ENCODE results near the gene PSAT1.

Gene PSAT1

GRCh38 chr9:78294290-78295176, 2.4 kb upstream of the PSAT1 start:
- DNase-seq: no peak

GRCh38 chr9:78295177-78295575, 1.7 kb upstream of the PSAT1 start:
- no peak for DNase-seq

- DNase-seq: no peak
These were observed 1.2 kb upstream of the PSAT1 start for GRCh38 chr9:78295731-78296130.

GRCh38 chr9:78296201-78296892, 578 bp upstream of the PSAT1 start:
- DNase-seq: no peak

GRCh38 chr9:78297672-78297961, 692 bp downstream of the PSAT1 start:
- no peak for DNase-seq

DNA sequence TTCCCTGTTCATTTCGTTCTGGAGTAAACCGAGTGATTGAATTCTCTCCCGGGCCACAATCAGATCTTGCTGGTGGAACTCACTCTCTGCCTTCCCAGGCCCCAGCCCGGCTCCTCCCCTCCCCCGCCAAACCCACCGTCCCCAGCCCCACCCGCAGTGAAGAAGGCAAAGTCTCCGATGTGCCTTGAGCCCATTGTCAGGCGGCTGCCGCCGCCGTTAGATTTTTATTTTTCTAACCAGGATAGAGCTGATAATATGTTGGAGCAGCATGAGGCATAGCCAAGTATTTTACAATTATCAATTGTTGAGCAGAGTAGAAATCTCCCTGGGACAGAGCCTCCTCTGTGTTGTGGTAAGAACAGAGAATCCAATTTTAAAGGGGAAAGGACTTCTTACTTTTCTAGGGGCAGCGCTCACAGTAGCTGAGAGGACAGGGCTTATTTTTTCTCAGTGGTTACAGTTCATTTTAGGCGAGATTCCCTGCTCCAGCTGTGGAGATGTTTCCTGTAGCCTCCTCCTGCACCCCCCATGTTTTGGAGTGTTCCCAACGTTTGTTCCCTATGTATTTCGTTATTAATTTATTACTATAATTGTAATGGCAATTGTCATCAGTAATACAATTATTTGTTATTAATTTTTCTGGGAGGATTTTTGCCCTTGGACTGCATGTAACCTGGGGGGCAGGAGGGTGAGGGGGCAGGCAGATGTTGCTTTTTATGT, 1.3 kb downstream of the PSAT1 start:
- DNase-seq: no peak

DNA sequence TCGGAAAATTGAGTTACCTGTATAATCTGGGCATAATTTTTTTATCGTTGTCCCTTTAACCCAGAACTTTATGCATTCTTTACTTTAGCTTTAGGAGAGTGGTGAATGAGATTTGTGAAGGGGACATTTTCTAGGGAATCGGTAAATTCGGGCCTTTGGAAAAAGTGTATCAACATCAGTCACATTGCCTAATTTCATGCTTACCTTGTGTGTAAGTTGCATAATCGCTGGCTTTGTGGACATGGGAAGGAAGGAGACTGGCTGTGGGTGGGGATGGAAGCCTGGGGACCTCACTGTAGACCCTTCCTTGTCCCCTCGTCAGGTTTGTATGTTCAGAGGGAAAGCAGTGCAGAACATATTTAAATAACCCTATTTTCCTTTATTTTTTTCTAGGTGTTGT, 3.3 kb downstream of the PSAT1 start:
- DNase-seq: no peak

GRCh38 chr9:78301466-78301865, 4.5 kb downstream of the PSAT1 start:
- no peak for DNase-seq

DNA sequence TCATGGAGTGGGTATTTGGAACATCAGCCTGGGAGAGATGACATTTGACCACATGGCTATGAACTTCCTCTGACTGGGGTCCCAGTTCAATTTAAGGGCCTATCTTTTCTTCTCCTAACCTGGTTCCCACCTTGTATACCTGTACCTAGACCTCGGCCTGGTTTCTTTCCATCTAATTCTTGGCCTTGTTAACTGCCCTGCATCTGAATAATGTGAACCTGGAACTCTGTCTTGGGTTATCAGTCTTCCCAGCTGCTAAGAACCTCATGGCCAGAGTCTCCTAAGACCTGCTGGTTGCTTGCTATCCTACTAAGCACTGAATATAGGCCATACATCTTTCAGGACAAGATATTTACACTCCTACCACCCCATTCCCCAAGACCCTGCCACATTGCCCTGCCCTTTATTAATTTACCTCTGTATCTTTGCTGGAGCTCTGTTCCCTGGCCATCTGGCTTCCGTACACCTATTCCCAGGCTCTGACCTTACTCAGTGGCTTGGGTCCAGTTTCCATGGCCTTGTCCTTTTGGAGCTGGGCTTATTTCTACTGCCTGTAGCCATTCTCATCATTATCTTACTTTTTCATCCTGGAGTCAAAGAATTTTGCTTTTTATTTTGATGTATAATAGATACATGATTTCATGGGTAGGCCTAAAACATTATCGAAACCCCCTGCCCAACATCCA, 6.6 kb downstream of the PSAT1 start:
- no peak for DNase-seq

GRCh38 chr9:78304357-78304756, 7.4 kb downstream of the PSAT1 start:
- DNase-seq: no peak

DNA sequence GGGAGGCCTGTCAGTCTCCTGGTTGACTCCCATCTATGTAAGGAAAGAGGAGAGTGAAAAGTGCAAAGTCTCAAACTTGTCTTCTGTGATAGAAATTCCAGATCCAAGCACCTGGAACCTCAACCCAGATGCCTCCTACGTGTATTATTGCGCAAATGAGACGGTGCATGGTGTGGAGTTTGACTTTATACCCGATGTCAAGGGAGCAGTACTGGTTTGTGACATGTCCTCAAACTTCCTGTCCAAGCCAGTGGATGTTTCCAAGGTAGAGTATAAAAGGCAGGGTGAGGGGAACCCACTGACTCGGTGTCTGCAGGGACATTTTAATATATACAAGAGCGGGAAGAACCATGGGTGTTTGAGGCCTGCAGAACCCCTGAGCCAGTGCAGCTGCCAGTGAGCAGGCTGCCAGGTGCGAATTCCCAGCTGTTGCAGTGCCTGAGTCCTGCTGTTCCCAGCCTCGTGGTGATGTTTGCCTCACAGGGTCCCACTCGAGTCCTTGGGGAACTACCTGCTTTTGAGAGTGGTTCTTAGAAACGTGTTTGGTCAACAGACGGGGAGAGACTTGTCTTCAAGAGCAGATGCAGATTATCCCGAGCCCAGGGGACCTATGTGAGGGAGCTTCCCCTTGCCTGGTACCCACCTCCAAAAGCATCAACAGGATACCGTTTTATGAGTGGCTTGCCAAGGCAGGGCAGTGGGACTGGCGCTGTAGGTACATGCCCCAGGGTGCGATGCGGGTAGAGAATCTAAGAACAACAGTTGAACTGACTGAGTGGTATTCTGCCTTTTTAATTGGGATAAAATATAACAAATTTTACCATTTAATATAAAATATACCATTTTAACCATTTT, 9.5 kb downstream of the PSAT1 start:
- no peak for DNase-seq

GRCh38 chr9:78307360-78307759, 10.4 kb downstream of the PSAT1 start:
- no peak for DNase-seq

DNA sequence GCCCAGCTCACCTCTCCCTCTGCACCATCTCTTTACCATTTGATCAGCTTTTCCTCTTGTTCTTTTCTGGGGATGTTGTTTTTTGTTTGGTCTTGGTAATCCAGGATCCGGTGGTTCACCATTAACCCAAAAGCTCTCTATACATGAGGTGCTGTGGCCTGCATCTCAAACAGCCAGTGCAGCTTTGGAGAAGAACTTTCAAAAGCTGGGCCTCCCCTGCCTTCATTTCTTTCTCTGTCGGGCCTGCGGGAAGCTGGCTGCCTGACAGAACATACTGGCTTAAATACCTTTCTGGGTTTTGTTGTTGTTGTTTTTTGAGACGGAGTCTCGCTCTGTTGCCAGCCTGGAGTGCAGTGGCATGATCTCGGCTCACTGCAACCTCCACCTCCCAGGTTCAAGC, 12.1 kb downstream of the PSAT1 start:
- DNase-seq: no peak

GRCh38 chr9:78311075-78311474, 14.2 kb downstream of the PSAT1 start:
- no peak for DNase-seq

- DNase-seq: no peak
These were observed 15.1 kb downstream of the PSAT1 start for GRCh38 chr9:78311886-78312524.

DNA sequence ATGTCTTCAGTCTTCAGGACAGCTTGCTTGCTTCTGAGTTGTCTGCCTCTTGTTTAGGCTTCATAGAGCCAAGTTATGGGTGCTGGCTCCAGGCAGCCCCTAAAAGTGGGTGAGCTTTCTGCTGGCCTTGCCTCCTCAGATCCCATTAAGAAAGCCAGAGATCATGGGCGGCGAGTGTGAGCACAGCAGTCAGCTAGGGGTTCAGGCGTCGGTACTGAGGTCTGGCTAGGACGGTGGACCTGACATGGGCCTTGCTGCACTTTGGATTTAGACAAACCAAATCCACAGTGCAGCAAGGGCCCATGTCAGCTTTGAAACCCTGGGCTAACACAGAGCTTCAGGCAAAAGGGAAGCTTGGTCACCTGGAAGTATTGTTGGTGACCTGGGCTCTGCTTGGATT, 17.6 kb downstream of the PSAT1 start:
- DNase-seq: no peak

DNA sequence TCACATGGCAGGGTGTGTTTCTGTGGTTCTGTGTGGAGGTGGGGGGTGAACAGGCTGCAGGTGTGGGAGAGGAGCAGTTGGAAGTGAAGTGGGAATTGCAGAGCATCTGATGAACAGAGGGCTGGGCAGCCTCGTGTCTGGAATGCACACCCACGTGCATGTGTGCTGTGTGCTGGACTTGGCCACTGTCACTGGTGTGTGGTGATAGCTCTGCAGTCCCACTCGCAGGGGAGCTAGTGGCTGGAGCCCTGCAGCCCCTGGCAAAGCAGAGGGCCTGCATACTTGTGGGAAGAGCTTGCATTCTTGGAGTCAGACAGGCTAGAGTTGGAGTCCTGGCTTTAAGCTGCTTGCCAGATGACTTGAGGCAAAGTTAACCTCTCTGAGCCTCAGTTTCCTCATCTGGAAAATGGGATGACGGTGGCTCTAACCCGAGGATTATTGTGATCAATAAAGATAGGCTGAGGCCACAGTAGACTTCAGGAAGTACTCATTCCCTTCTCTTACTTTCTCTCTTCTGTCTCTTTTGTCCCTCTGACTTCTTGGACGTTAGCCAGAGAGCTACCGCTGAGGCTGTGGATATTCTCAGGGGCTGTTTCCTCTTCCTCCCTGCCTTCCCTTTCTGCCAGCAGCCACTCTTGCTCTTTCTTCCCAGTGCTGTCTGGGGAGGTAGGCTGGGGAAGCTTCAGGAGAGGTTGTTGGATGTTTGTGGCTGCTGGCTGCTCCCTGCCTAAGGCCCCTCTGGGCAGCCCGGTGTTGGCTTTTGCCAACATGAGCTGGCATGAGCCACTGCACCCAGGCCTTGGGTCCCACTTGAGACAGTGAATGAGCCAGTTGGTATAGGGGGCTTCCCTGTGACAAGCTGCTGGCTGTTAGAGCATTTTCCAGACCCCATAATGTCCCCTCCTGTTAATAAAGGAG, 18.3 kb downstream of the PSAT1 start:
- DNase-seq: no peak

DNA sequence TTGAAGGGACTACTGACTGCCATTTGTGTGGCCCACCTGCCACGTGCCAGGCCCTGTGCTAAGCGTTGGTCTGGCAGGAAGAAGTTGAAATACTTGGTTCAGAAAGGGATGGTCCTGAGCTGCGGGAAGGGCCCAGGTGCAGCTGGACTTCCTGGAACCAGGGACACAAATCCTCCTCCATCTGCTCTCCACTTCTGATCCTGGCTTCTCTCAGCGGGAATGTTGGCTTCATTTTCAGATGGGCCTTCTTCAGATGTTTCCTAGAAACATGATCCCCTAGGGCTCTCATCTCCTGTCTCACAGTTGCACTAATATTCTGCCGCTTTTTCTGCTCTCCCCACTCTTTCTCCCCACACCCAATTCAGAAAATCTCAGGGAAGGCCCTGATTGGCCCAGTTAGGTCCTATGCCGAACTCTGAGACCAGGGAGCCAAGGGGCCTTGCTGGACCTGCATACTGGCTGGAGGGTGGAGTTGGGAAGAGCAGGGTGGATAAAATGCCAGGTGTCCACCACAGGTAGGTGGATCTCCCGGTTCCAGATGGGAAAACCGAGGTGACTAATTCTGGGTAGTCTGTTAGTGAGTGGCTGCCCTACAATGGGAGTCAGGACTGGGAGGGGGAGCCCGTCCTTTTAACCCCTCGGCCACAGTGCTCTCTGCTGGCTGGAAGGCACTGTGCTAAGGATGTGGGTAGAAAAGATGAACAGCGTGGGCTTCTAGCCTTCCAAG, 19.4 kb downstream of the PSAT1 start:
- peak; percentile 41 for DNase-seq

- no peak for DNase-seq
These were observed 22.5 kb downstream of the PSAT1 start for GRCh38 chr9:78319197-78320029.

Data from NCI-H524 treated with DMSO at 0.1 percent for 48 hours (cell line).